Left ventricle myocardium inferior (tissue), 1 donor: Measurements from ENCODE around the gene ZNF792. TPM values are rescaled to one million over a fixed set of nuclear protein-coding genes. Genes with fewer than 3 reads are reported as not detected.
"Not testable (repeated sequence)": the region's sequence is repeated elsewhere in the genome, so short reads cannot be mapped to it uniquely, and the experiment has no call there.

Experiments
- DNase-seq: peaks from one replicate; pipeline ENCODE4 v3.0.0-alpha.2; 2020
- H3K27ac ChIP-seq: fragments of 200-600 bp; replicated peaks from 2 replicates; pipeline ENCODE4 v1.8.0; 2021
- H3K27me3 ChIP-seq: fragments of 200-600 bp; 2 replicates; pipeline ENCODE4 v1.8.0; 2021; ENCODE audit warnings: low read depth
- H3K36me3 ChIP-seq: fragments of 200-600 bp; 2 replicates; pipeline ENCODE4 v1.8.0; 2021
- H3K4me1 ChIP-seq: fragments of 200-600 bp; 2 replicates; pipeline ENCODE4 v1.8.0; 2021
- H3K4me3 ChIP-seq: fragments of 200-600 bp; 2 replicates; pipeline ENCODE4 v1.8.0; 2021; ENCODE audit warnings: mild to moderate bottlenecking, moderate library complexity
- H3K9me3 ChIP-seq: fragments of 200-600 bp; replicated peaks from 2 replicates; pipeline ENCODE4 v1.8.0; 2021
- intact Hi-C: fragments of 100-400 bp; cut with micrococcal nuclease; formaldehyde crosslinking; loops from one replicate; pipeline ENCODE4 v1.11.0; 2022
- total RNA-seq: library from RNA; stranded (reverse); fragmentation: NEBNext Ultra II Directional; extraction: Animal tissue kit (Norgen Biotek cat#: 25700); gene quantifications from one replicate; pipeline ENCODE4 v1.2.1, GENCODE V29; 2021
- TF ChIP-seq, protein P1 (sequence below): fragments of 200-600 bp; IDR thresholded peaks from 2 replicates; pipeline ENCODE4 v1.8.0; 2021; ENCODE audit warnings: antibody characterized with exemption, mild to moderate bottlenecking, borderline replicate concordance
- donor health status: DM: no; HTN: yes; CAD: no; lungs with severe emphysema.

ZNF792 gene
- total RNA-seq, 1 donor from 2014 or later: 3.2 TPM

DNA sequence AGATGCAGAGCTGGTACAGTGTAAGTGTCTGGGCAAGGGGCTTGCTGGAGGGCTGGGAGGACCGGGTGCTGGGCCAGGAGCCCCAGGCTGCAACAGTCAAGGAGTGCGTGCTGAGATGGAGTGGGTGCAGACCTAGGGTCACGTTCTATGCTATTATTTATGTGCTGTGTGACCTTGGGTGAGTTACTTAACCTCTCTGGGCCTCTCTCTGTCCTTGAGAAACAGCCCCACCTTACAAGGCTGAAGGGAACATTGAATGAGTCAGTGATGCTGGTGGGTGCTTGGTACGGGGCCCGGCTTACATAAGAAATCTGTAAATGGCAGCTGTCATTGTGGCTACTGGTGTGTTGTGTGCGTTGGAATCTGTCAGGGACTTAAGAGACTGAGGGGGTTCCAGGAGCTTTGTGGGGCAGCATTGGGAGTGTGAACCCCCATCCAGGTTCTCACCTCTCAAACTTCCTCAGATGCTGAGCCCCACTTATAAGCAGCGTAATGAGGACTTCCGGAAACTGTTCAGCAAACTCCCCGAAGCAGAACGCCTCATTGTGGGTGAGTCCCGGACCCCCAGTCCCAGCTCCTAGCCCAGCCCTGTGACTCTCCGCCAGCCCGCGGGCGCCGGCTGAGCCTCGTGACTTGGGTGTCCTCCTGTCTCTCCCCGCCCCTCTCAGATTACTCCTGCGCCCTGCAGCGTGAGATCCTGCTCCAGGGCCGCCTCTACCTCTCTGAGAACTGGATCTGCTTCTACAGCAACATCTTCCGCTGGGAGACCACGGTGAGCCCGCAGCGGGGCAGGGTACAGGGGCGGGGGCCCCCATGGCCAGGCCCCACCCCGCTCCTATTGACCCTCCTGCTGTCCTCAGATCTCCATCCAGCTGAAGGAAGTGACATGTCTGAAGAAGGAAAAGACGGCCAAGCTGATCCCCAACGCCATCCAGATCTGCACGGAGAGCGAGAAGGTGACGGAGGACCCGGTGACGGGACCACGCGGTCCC is 45.7 kb upstream of the ZNF792 start:
- no peaks in the 10 kb centered on the region for H3K27me3 ChIP-seq
- intact Hi-C loops: no loop called here
- no peak overlapping the region for H3K4me3 ChIP-seq
- DNase-seq: no peak
- peaks cover 62% of the 10 kb centered on the region for H3K4me1 ChIP-seq
- TF ChIP-seq, protein P1, sequence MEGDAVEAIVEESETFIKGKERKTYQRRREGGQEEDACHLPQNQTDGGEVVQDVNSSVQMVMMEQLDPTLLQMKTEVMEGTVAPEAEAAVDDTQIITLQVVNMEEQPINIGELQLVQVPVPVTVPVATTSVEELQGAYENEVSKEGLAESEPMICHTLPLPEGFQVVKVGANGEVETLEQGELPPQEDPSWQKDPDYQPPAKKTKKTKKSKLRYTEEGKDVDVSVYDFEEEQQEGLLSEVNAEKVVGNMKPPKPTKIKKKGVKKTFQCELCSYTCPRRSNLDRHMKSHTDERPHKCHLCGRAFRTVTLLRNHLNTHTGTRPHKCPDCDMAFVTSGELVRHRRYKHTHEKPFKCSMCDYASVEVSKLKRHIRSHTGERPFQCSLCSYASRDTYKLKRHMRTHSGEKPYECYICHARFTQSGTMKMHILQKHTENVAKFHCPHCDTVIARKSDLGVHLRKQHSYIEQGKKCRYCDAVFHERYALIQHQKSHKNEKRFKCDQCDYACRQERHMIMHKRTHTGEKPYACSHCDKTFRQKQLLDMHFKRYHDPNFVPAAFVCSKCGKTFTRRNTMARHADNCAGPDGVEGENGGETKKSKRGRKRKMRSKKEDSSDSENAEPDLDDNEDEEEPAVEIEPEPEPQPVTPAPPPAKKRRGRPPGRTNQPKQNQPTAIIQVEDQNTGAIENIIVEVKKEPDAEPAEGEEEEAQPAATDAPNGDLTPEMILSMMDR: no peak
- peaks cover 51% of the 10 kb centered on the region for H3K36me3 ChIP-seq
- peak overlapping the region; percentile 76 for H3K27ac ChIP-seq
- H3K9me3 ChIP-seq: no peaks in the 10 kb centered on the region

DNA sequence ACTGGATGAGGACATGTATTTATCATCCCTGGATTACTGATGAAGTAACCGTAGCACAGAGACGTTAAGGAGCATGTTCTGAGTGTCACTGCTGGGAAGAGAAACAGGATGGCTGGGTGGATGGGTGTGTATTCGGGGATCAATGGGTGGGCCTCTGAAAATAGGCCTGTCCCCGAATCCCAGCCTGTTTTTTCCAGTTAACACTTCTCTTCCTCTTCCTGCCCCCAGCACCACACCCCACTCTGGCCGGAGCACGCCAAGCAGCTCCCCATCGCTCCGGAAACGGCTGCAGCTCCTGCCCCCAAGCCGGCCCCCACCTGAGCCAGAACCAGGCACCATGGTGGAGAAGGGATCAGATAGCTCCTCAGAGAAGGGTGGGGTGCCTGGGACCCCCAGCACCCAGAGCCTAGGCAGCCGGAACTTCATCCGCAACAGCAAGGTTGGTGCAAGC is 44.9 kb upstream of the ZNF792 start:
- Histone ChIP-seq H3K27me3 (no peaks in the 10 kb centered on the region), H3K27ac (peak overlapping the region; percentile 76), H3K4me3 (no peak overlapping the region), H3K9me3 (no peaks in the 10 kb centered on the region), H3K4me1 (peaks cover 70% of the 10 kb centered on the region), H3K36me3 (peaks cover 43% of the 10 kb centered on the region)
- intact Hi-C loops: no loop called here
- DNase-seq: no peak
- TF ChIP-seq, protein P1: no peak

DNA sequence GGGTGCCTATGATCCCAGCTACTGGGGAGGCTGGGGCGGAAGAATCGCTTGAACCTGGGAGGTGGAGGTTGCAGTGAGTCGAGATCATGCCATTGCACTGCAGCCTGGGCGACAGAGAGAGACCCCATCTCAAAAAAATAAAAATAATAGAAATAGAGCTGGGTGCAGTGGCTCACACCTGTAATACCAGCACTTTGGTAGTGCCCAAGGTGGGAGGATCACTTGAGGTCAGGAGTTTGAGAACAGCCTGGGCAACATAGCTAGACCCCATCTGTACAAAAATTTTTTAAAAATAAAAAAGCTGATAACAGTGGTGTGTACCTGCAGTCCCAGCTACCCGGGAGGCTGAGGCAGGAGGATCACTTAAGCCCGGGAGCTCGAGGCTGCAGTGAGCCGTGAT is 43.4 kb upstream of the ZNF792 start:
- DNase-seq, H3K27me3 ChIP-seq, H3K4me3 ChIP-seq, H3K9me3 ChIP-seq, intact Hi-C loops: not testable (repeated sequence)
- H3K36me3 ChIP-seq: peaks cover 39% of the 10 kb centered on the region
- H3K4me1 ChIP-seq: peaks cover 74% of the 10 kb centered on the region
- H3K27ac ChIP-seq: peak overlapping the region; percentile 76

DNA sequence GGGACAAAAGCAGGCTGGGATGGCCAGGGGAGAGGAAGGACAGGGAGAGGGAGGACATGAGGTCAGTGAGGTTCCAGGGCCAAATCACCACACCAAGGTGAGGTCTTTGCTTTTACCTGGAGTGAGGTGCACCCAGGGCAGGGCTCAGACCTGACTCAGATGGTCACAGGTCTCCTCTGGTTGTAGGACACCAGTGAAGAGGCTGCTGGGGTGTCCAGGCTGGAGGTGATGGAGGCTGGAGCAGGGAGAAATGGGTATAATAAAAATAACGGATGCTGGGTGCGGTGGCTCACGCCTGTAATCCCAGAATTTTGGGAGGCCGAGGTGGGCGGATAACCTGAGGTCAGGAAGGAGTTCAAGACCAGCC is 43.0 kb upstream of the ZNF792 start:
- H3K27me3 ChIP-seq: no peaks in the 10 kb centered on the region
- intact Hi-C loops: no loop called here
- no peak for DNase-seq
- TF ChIP-seq, protein P1: no peak
- peaks cover 43% of the 10 kb centered on the region for H3K36me3 ChIP-seq
- H3K4me3 ChIP-seq: no peak overlapping the region
- peak overlapping the region; percentile 76 for H3K27ac ChIP-seq
- no peaks in the 10 kb centered on the region for H3K9me3 ChIP-seq
- H3K4me1 ChIP-seq: peaks cover 74% of the 10 kb centered on the region

DNA sequence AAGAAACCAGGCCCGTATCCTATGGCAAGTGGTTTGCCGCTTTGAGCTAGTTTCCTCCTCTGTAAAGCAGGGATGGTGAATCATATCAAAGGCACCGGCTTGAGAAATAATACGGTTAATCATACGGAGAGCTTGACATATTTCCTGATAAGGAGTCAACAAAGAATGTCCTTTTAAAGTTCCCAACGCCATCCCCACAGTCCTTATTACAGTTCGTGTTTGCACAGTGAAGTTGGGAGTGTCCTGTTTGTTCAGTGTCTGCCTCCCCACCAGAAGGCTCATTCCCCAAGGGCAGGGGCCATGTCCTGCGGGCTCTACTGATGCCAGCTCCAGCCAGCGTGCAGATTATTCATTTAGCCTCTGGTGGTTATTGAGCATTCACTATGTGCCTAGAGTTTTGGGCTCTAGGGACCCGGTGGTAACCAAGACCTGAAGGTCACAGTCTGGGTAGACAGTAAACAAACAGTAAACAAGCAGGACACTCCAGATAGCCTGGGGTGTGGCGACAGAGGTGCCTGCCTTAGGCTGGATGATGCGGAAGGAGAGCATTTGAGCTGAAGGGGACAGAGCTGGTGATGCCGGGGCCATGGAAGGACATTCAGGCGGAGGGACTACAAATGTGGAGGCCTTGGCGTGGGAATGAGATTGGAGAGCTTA is 42.4 kb upstream of the ZNF792 start:
- no peak for DNase-seq
- Histone ChIP-seq H3K27ac (peak overlapping the region; percentile 76), H3K4me3 (no peak overlapping the region), H3K36me3 (peaks cover 40% of the 10 kb centered on the region), H3K4me1 (peaks cover 76% of the 10 kb centered on the region), H3K27me3 (no peaks in the 10 kb centered on the region), H3K9me3 (no peaks in the 10 kb centered on the region)
- intact Hi-C loops: no loop called here
- TF ChIP-seq, protein P1: no peak

DNA sequence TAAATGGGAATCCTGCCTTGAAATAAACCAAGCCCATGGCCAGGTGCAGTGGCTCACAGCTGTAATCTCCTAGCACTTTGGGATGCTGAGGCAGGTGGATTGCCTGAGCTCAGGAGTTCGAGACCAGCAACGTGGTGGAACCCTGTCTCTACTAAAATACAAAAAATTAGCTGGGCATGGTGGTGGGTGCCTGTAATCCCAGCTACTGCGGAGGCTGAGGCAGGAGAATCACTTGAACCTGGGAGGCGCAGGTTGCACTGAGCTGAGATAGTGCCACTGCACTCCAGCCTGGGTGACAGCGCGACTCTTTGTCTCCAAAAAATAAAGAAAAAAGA is 41.9 kb upstream of the ZNF792 start:
- peaks cover 81% of the 10 kb centered on the region for H3K4me1 ChIP-seq
- intact Hi-C loops, DNase-seq: not testable (repeated sequence)

More for the DNA sequence above, 41.9 kb upstream of the ZNF792 start:
- Histone ChIP-seq H3K27ac (peak overlapping the region; percentile 76), H3K36me3 (peaks cover 35% of the 10 kb centered on the region)
- not testable (repeated sequence) for H3K27me3 ChIP-seq, H3K4me3 ChIP-seq, H3K9me3 ChIP-seq
